Esophagus squamous epithelium (tissue), 5 donors: ENCODE measurements around the gene OPN4. TPM values are rescaled to one million over a fixed set of nuclear protein-coding genes. Genes with fewer than 3 reads are reported as not detected.

Experiments used
- DNase-seq: peaks from one replicate; lab custom pipeline; 2025; lab: John Stamatoyannopoulos, UW
- H3K27ac ChIP-seq, 4 donors: fragments of 200-600 bp; sonication (generic); one replicate each; pipeline ENCODE4 v1.5.1; 2016 to 2019; ENCODE audit warnings: mild to moderate bottlenecking in 1 of 4
- H3K27me3 ChIP-seq, 4 donors: fragments of 200-600 bp; sonication (generic); 1 replicate in 3 of 4; 2 replicates in 1 of 4; pipeline versions ENCODE4 v1.5.1 to v1.6.0; 2017 to 2021; ENCODE audit warnings: antibody characterized with exemption in 1 of 4
- H3K36me3 ChIP-seq, 3 donors: fragments of 200-600 bp; sonication (generic); one replicate each; pipeline ENCODE4 v1.5.1; 2016 to 2019
- H3K4me1 ChIP-seq, 3 donors: fragments of 200-600 bp; sonication (generic); one replicate each; pipeline ENCODE4 v1.5.1; 2017 to 2019
- H3K4me3 ChIP-seq, 4 donors: fragments of 200-600 bp; sonication (generic); 1 replicate in 3 of 4; 2 replicates in 1 of 4; pipeline ENCODE4 v1.5.1; 2016 to 2019; ENCODE audit warnings: mild to moderate bottlenecking in 2 of 4, moderate library complexity in 1 of 4
- H3K9me3 ChIP-seq, 3 donors: fragments of 200-600 bp; sonication (generic); one replicate each; pipeline ENCODE4 v1.5.1; 2016 to 2019
- POLR2A ChIP-seq, 4 donors: fragments of 450-650 bp; IDR thresholded peaks; one replicate each; pipeline ENCODE4 v1.6.1; 2017; ENCODE audit warnings: antibody characterized with exemption in 4 of 4, mild to moderate bottlenecking in 4 of 4, moderate library complexity in 3 of 4
- WGBS, 2 donors: methylation state at CpG; one replicate each; pipeline ENCODE4 v1.1.5; 2018; 5-methylcytosine and 5-hydroxymethylcytosine counted together
- intact Hi-C: fragments of 100-400 bp; cut with DNase I; formaldehyde crosslinking; loops from one replicate; pipeline ENCODE4 v1.15.0; 2022
- total RNA-seq, 4 donors: library from RNA; depleted of rRNA; stranded (reverse); fragments of >200 nt; gene quantifications; one replicate each; pipeline ENCODE4 v1.1.0, GENCODE V29; 2016
- TF ChIP-seq, protein P1 (sequence below), 6 experiments: fragments of 450-650 bp in 4 of 6; fragments of 200-600 bp in 2 of 6; sonication (generic) in 2 of 6; IDR thresholded peaks; one replicate each; pipeline ENCODE4 v1.5.1; 2016 to 2019; ENCODE audit warnings: antibody characterized with exemption in 6 of 6, mild to moderate bottlenecking in 4 of 6, moderate library complexity in 4 of 6
- donor health status: DM: yes; HTN: yes; CAD: no.

The OPN4 gene
- total RNA-seq, 4 donors from 2014 or later = not detected

- peak overlapping the region in 1 of 4 donors; percentile 37 for H3K27ac ChIP-seq
- intact Hi-C loops = no loop called here
- H3K36me3 ChIP-seq = no peaks in the 10 kb centered on the region
- H3K9me3 ChIP-seq = no peaks in the 10 kb centered on the region
- TF ChIP-seq, protein P1, sequence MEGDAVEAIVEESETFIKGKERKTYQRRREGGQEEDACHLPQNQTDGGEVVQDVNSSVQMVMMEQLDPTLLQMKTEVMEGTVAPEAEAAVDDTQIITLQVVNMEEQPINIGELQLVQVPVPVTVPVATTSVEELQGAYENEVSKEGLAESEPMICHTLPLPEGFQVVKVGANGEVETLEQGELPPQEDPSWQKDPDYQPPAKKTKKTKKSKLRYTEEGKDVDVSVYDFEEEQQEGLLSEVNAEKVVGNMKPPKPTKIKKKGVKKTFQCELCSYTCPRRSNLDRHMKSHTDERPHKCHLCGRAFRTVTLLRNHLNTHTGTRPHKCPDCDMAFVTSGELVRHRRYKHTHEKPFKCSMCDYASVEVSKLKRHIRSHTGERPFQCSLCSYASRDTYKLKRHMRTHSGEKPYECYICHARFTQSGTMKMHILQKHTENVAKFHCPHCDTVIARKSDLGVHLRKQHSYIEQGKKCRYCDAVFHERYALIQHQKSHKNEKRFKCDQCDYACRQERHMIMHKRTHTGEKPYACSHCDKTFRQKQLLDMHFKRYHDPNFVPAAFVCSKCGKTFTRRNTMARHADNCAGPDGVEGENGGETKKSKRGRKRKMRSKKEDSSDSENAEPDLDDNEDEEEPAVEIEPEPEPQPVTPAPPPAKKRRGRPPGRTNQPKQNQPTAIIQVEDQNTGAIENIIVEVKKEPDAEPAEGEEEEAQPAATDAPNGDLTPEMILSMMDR (IDR thresholded peaks at IDR 0.05) = no peak
- TF ChIP-seq POLR2A (IDR thresholded peaks at IDR 0.05) = no peak
- H3K27me3 ChIP-seq = peaks cover 0 to 32% (median 0%) of the 10 kb centered on the region in 4 donors
- no peak overlapping the region for H3K4me3 ChIP-seq
- DNase-seq = no peak
- peaks cover 0 to 7% (median 3%) of the 10 kb centered on the region in 3 donors for H3K4me1 ChIP-seq
- 71 to 78% methylated on average over 3 to 6 of the region's 9 CpGs for WGBS, 2 donors
These were observed 44.0 kb downstream of the OPN4 start for GRCh38 chr10:86698207-86698940.

GRCh38 chr10:86699125-86699524, 44.8 kb downstream of the OPN4 start:
- intact Hi-C loops = no loop called here
- Histone ChIP-seq H3K9me3 (no peaks in the 10 kb centered on the region), H3K36me3 (no peaks in the 10 kb centered on the region), H3K4me3 (no peak overlapping the region), H3K27ac (peak overlapping the region in 1 of 4 donors; percentile 37), H3K27me3 (peaks cover 0 to 29% (median 0%) of the 10 kb centered on the region in 4 donors), H3K4me1 (no peaks in the 10 kb centered on the region)
- TF ChIP-seq, protein P1 (IDR thresholded peaks at IDR 0.05) = no peak
- no peak for TF ChIP-seq POLR2A (IDR thresholded peaks at IDR 0.05)
- 66 to 75% methylated on average over 6 to 7 of the region's 7 CpGs for WGBS, 2 donors
- DNase-seq = no peak

DNA sequence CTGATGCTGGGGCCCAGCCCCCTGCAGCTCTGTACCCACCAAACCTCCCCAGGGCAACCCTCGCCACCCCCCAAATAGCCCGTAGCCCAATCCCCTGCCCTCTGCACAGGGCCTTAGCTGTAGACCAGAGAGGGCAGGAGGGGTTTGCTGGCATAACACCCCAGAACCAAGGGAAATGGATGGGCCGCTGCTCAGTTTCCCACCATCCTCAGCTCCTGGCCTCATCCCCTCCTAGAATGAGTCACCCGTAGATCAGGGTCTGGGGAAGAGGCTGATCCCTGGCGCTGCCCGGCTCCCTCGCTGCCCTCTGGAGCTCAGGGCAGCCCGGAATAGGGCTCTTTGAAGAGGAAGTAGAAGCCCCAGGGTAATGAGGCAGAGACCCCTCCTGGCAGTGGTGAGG, 45.2 kb downstream of the OPN4 start:
- Histone ChIP-seq H3K4me1 (no peaks in the 10 kb centered on the region), H3K4me3 (no peak overlapping the region), H3K9me3 (no peaks in the 10 kb centered on the region), H3K27ac (peak overlapping the region in 1 of 4 donors; percentile 1), H3K27me3 (peaks cover 0 to 29% (median 0%) of the 10 kb centered on the region in 4 donors), H3K36me3 (no peaks in the 10 kb centered on the region)
- TF ChIP-seq, protein P1 (IDR thresholded peaks at IDR 0.05) = no peak
- no peak for TF ChIP-seq POLR2A (IDR thresholded peaks at IDR 0.05)
- DNase-seq = no peak
- no CpG with 5 or more reads among the region's 8 CpGs for WGBS, 2 donors
- intact Hi-C loops = no loop called here

DNA sequence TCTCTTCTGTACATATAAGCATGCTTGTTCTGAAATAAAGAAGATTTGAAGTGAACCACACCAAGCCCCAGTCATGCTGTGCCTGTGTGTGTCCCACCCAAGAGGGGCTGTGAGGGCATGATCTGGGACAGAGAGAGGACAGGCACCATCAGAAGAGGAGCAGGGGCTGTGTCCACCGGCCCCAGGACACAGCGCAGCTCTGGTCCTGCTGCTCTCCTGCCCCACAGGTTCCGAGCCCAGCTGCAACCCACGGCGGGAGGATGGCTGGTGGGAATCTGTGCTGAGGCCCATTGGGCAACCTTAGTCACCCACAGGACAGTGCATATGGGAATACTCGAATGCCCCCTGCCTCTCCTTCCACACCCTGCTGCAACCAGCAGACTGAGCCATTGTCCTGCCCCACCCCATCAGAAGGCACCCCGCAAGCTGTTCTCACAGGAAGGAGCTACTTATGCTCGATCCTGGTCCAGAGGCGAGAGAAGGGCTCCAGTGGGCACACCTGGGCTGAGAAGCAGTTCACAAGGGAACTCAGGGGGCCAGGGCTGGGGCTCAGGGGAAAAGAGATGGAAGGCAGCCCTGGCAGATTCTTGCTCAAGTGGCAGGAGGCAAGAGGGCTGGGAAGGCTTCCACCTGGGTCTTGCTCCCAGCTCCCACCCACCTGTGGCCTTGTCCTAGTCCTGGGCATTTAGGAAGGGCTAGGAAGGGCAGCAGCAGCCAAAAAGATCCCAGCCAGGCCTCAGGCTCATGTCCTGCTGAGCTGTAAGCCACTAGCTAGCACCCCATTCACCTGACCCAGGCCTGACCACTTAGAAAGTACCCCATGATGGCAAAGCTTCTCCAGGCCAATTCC, 45.9 kb downstream of the OPN4 start:
- Histone ChIP-seq H3K9me3 (no peaks in the 10 kb centered on the region), H3K4me1 (no peaks in the 10 kb centered on the region), H3K27me3 (peaks cover 0 to 28% (median 0%) of the 10 kb centered on the region in 4 donors), H3K27ac (no peak overlapping the region), H3K4me3 (no peak overlapping the region), H3K36me3 (no peaks in the 10 kb centered on the region)
- no peak for DNase-seq
- intact Hi-C loops = no loop called here
- TF ChIP-seq POLR2A (IDR thresholded peaks at IDR 0.05) = no peak
- TF ChIP-seq, protein P1 (IDR thresholded peaks at IDR 0.05) = no peak
- WGBS, 2 donors = 73% methylated on average over 3 of the region's 9 CpGs; no CpG with 5 or more reads in 1 of the 2 donors
